GM18868 (cell line): ENCODE results near the gene DPEP3.
"Not testable (repeated sequence)": the region's sequence is repeated elsewhere in the genome, so short reads cannot be mapped to it uniquely, and the experiment has no call there.

Source experiments
- ATAC-seq: cut with Tn5 transposase; IDR thresholded peaks from one replicate; pipeline ENCODE4 v1.9.1; 2021; ENCODE audit warnings: mild to moderate bottlenecking, moderate library complexity; ENCODE audit not compliant: unreplicated experiment

Gene DPEP3

GRCh38 chr16:67979955-67980678, at the start of gene DPEP3:
Gene DPEP3, minus strand, starts transcription at chr16:67980499. Its CDS starts 119 bp downstream, at chr16:67980380.
- ATAC-seq, result no peak

- ATAC-seq, result no peak
These were observed 48.7 kb upstream of the DPEP3 start for GRCh38 chr16:68028996-68029395.

GRCh38 chr16:68022728-68023537, 42.6 kb upstream of the DPEP3 start, which contains the start of the genes DDX28 and DUS2:
Gene DDX28, minus strand, starts transcription at chr16:68023232. Its CDS starts 30 bp downstream, at chr16:68023202.
Gene DUS2, plus strand, starts transcription at chr16:68023284. Its CDS starts 14,740 bp downstream, at chr16:68038024.
- peak; percentile 67 for ATAC-seq

GRCh38 chr16:68022278-68022727, 42.0 kb upstream of the DPEP3 start:
- no peak for ATAC-seq

- ATAC-seq, result no peak
These were observed 41.2 kb upstream of the DPEP3 start for GRCh38 chr16:68021490-68021889.

- ATAC-seq, result no peak
These were observed 38.9 kb upstream of the DPEP3 start for GRCh38 chr16:68019167-68019680.

- ATAC-seq, result no peak
These were observed 35.4 kb upstream of the DPEP3 start, which contains the start of gene DPEP2NB for GRCh38 chr16:68015681-68016080. Gene DPEP2NB, minus strand, starts transcription at chr16:68015911. Its CDS starts 141 bp downstream, at chr16:68015770.

- no peak for ATAC-seq
These were observed 33.1 kb upstream of the DPEP3 start for GRCh38 chr16:68013440-68013839.

- not testable (repeated sequence) for ATAC-seq
These were observed 29.6 kb upstream of the DPEP3 start for GRCh38 chr16:68009872-68010271.

GRCh38 chr16:68009157-68009735, 28.9 kb upstream of the DPEP3 start:
- no peak for ATAC-seq

GRCh38 chr16:68005786-68006286, 25.5 kb upstream of the DPEP3 start:
- no peak for ATAC-seq

- no peak for ATAC-seq
These were observed 24.9 kb upstream of the DPEP3 start for GRCh38 chr16:68005211-68005610.

- ATAC-seq, result no peak
These were observed 22.7 kb upstream of the DPEP3 start for GRCh38 chr16:68003031-68003430.

- ATAC-seq, result no peak
These were observed 20.2 kb upstream of the DPEP3 start for GRCh38 chr16:68000450-68000849.

GRCh38 chr16:67999985-68000384, 19.7 kb upstream of the DPEP3 start:
- ATAC-seq, result no peak

GRCh38 chr16:67998779-67999688, 18.7 kb upstream of the DPEP3 start, which contains the start of gene DPEP2:
Gene DPEP2, minus strand, starts transcription at chr16:67999484. Its CDS starts 6,272 bp downstream, at chr16:67993212.
- ATAC-seq, result not testable (repeated sequence)

GRCh38 chr16:67998231-67998778, 18.0 kb upstream of the DPEP3 start:
- not testable (repeated sequence) for ATAC-seq

GRCh38 chr16:67996666-67997065, 16.4 kb upstream of the DPEP3 start:
- ATAC-seq, result no peak

- no peak for ATAC-seq
These were observed 15.1 kb upstream of the DPEP3 start for GRCh38 chr16:67995423-67995822.
